HG02571 (cell line): Measurements from ENCODE around the gene PER2.

Source experiments
- ATAC-seq: cut with Tn5 transposase; IDR thresholded peaks from one replicate; pipeline ENCODE4 v1.9.1; 2021; ENCODE audit warnings: mild to moderate bottlenecking, moderate library complexity; ENCODE audit not compliant: unreplicated experiment

The PER2 gene

DNA sequence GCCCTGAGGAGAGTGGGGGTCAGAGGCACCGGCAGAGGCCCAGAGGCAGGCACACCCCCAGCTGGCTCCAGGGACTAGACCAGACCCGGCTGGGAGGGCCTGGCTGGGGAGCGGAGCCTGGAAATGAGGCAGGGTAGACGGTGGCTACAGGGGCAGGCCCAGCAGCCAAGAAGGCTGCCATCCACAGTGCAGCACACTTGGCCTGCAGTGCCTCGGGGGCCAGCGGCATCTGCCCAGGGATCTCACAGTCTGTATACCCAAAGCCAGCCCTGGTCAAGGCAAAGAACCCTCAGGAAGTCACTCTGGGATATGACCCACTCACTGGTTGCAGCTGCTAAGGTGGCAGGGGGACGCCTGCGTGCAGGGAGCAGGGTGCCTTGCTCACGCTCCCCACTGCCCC lies 17.8 kb downstream of the PER2 start:
- no peak for ATAC-seq

DNA sequence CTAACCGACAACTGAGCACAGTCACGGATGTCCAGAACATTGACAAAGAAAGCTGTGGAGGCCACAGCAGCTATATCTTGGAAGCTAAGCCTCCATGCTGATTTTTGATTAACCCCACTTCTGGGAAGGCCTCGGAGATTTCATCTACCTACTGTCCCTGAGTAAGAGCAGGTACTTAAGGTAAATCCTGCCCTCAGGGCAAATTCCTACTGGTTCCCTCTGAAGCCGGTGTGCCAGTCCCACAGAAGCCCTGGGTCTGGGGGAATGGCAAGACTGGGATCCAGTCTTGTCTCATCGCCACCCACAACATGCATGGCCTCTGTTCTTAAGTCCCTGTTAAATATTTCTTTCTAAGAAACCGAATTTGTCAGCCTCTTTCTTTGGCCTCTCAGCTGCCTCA lies 18.7 kb downstream of the PER2 start:
- ATAC-seq: no peak

DNA sequence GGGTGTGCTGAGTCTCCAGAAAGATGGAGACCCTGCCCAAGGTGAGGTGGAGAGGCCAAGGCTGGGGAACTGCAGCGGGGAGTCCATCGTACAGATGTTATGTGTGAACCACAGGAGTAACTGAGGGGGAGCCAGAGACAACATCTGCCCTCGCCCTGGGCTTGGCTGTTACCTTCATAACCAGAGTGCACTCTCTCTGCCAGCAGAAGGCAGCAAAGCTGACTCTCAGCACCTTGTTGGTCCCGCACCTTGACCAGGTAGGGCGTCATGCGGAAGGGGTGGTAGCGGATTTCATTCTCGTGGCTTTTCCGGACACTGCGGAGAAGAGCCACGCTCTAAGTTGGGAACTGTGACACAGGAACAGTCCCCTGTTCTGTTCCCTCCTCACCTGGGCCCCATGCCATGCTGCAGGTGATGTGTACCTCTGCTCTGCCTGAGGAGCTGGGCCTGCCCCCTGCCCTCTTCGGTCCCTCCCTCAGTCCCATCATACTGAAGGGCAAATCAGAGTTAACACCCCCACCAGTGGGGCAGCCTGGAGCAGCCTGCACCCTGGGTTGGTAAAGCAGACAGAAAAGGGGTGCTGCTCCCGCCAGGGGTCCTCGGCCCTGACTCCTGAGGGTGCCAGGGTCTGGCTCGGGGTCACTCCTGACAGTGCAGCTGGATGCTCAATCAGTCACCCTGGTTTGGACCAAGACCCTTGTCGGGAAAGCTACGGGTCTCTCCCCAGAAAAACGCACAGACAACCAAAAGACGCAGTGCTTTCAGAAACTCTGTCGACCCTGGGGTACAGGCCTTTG lies 20.3 kb downstream of the PER2 start:
- no peak for ATAC-seq

DNA sequence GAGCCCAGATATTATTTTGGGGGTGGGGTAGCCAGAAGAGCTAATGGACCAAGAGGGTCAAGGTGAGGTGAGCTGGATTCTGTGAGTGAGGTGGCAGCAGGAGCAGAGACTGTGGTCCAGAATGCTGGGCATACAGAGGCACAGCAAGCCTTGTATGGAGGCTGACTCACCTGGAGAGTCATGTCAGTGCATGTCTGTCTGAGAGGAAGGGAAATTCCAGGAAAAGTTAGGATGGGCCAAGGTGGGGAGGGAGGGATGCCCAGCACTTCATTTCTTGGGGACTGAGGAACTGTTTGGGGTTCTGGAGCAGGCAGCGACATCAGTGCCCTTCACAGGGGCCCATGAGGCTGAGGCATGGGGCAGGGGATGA lies 21.1 kb downstream of the PER2 start:
- ATAC-seq: no peak

DNA sequence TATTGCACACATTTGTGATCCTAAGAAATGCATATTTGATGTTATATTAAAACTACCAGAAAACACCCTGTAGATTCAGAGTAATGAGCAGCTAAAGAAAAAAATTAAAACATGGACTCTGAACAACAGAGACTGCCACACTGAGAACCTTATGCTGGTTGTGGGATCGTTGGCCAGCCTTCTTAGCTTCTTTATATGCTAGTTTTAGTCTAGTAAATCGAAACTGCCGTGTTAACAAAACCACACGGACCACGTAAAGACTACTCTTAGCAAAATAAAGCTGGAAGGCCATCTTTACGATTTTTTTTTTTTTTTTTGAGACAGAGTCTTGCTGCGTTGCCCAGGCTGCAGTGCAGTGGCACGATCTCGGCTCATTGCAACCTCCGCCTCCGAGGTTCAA lies 22.8 kb downstream of the PER2 start:
- no peak for ATAC-seq

DNA sequence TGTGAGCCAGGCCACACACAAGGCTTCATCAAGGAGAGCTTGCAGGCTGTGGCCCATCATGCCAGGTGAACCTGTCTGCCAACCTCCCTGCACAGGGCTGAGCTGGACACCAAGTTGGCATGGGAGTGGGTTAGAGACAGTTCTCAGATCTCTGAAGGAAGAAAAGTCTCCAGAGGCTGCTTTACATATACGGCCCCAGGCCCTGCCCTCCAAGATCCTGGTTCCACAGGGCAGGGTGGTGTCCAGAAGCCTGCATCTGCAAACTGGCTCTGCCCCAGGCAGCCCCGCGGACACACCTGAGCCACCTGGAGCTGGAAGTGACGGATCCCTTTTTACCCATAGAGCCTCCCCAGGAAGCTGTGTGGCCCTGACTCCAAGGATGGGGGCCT lies 24.3 kb downstream of the PER2 start:
- ATAC-seq: no peak

DNA sequence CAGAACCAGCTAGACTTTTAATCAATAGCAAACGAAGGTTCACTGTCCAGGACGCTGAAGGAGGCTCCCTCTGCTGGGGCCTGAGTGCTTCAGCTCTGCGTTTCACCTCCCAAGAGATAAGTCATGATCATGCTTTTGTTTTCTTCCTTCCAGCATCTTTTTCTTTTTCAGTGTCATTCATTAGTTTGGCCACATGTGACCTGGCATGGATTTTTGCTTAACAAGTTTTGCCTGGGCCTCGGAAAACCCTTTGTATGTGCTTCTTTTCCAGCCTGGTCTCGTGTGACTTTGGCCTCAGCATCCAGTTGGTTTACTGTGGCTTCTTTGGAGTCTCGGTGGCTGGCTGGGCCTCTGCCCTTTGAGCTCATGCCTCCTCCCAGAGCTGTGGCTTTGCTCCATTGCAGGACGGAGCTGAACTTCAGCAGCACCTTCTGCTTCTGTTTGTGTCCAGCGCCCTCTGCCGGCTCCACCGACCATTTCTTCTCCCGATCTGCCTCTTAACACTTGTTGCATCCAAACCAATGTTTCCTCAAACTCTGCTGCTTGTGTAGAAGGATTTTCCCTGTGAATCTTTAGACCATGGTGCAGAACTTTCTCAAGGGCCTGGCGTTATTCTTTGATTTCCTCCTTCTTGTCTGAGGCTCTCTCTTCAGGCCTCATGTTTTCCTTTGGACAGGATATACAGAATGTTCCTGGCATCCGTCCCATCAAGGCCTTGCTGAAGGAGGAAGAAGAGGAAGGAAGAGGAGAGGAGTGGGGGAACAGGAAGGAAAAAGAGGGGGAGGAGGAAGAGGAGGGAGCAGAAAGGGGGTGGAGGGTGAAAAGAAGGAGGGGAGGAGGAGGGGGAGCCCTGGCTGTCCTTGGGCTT lies 25.0 kb downstream of the PER2 start:
- ATAC-seq: no peak

DNA sequence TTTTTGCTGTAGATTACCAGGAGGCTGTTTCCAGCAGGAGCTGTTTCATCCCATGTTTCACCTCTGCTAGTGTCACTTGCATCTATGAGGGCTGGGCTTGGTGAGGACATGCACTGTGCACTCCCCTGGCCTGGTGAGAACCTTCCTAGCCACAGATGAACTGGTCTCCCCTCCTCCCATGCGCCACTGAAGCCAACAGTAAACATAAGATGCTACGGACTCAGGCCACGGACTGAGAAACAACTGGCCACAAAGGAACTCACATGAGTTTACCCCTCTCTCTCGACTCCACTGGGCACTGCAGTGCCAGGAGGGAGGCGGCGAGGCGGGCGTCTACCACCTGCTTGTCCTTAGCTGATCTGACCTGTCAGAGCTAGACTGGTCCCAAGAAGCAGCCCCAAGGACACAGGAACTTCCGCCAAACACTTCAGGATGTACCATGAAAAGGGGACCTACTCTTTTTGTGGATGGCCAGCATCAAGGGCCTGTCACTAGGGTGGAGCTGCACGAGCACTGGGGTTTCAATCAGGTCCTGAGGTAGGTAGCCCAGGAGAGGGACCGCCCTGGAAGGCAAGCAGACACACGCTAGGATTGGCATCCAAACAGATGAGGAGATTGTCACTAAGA lies 25.8 kb downstream of the PER2 start:
- no peak for ATAC-seq

DNA sequence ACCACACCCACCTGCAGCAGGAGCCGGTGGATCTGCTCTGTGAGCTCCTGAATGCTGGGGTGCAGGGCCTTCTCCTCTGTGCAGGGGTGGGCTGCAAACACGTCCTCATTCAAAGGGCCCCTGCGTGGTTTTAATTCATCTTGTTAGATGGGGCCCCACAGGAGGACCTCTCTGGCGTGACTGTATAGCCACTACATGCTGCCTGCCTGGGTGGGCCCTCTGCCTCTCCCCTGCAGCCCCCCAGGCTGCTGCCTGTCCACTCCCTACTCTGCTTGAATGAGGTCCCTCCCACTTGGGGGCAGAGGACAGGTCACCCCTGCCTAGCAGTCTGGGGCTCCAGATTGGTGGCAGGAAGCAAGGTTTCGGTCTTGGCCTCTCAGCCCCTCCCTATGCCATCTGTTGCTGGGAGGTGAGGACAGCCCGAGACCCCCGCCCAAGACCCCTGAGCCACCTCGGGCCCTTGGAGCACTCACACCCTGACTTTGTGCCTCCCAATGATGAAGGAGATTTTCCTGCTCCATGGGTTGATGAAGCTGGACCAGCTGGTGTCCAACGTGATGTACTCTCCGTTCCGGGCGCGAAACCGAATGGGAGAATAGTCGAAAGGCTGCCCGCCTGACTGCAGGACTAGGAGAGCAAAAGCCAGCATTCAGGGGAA lies 26.6 kb downstream of the PER2 start:
- ATAC-seq: no peak

DNA sequence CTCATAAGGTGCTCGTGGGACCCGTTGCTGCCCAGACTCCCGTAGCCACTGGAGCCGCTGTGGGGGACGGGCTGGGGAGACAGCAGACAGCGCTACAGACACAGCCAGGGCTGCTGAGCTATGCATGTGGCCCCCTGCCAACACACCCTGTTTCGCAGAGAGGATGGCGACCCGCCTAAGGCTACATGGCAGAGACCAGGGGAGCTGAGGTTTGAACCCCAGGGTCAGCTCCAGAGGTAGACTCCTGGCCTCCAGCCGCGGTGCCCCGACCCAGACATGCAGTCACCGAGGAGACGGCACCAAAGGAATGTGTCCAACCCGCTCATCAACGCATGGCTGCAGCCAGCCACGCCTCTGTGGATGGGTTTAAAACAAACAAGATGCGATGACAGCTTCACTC lies 27.5 kb downstream of the PER2 start:
- no peak for ATAC-seq

DNA sequence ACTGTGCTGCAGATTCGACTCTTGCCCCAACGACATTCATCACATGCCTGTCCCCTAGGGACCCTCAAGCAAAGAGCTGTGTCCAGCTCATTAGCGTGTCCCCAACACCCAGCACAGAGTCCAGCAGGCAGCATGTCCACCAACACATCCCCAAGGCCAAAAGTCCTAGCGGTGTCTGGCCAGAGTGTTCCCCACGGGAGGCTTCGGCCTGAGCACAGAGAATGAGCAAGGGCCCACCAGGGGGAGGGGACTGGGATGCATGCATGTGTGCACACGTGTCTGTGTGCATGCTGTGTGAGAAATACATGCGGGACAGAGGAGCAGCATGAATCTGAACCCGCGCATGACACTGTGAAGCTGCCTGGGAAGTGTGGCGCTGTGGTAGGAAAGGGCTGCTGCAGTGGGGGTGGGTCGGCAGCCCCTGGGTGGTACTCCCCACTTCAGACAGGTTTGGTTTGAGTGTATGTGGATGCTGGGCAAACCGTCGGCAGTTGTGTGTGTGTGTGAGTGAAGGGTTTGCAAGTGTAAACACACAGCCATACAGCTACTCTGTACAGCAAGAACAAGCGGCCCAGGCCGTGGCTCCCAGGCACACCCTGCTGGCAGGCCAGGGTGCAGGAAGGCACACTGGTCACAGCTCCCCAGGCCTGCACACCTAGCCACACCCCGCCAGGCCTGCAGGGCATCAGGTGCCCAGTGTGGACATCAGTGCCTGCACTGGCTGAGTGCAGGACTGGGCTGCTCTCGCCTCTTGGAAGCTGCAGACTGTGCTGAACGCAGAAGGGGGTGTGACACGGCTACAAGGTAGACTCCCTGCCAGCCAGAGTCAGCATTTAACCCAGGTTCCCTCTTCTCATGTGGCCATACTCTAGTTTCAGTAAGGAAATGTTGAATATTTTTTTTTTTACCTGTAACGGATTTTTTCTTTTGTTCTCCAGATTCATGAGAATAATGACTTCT lies 29.1 kb downstream of the PER2 start:
- ATAC-seq: no peak

DNA sequence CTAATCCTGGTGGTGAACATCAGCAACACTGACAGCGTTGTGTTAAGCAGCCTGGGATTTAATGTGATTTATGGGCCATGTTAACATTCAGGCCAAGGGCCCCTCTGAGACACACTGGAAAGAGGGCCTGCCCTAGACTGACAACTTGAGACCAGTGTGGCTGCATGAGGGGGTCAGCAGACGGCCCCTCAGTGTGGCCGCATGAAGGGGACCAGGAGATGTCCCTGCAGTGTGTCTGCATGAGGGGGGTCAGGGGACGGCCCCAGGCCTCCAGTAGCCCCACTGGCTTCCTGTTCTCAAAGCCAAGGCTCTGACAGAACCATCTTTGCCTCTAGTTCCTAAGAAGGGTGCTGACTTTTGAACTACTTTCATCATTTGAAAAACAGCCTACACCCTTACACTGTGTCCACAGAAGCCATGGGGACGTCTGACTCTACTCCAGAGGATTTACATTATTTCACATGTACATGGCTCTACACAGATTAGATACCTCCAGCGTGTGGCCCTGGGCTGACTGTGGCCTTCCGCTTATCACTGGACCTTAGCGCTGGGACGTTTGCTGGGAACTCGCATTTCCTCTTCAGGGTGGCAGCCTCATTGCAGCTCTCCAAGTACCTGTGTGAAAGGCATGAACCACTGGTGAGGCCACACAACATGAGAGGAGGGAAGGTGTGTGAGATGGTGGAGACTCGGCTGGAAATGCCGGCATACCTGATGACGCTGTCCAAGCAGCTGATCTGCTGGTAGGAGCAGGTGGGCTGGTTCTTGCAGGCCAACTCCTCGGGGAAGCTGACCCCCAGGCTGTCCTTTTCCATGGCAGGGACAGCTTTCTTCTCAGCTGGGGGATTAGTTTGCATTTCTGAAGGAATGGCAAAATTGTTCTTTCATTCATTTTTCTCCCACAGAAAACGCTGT lies 30.4 kb downstream of the PER2 start:
- no peak for ATAC-seq

DNA sequence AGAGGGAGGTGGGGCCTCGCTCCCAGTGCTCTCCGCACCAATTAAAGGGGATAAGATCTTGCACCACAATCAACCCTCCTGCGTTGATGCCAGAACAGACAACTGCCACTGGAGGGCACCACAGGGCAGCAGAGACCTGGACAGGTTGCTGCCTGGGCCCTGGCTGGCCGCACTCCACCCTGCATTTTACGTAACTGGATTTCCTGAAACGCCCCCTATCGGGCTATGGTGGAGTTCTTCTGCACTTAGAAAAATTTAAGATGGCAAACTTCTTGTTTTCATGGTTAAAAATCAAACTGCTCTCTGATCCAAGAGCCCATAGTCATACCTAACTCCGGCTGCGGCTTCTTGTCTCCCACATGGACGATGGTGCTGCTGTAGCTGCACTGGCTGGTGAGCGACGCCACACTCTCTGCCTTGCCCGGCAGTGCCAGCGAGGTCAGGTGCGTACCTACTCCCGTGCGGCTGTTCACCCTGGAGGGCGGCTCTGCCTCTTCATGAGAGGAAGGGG lies 31.8 kb downstream of the PER2 start:
- no peak for ATAC-seq

DNA sequence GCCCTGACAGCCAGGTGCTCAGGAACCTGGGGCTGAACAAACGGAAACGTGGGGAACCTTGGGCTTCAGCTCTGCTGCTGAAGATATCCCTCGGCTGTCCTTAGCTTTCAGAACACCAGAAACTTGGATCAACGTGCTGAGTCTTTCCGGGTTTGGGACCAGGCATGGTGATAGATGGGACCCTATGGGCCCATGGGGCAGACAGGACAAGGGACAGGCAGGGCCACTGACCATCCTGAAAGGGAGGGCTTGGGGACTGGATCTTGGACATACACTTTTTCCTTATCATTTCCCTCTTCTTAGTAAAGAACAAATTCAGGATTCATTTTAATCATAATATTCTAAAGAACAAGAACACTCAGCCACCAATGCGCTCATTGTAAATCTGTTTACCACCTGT lies 32.3 kb downstream of the PER2 start:
- no peak for ATAC-seq

DNA sequence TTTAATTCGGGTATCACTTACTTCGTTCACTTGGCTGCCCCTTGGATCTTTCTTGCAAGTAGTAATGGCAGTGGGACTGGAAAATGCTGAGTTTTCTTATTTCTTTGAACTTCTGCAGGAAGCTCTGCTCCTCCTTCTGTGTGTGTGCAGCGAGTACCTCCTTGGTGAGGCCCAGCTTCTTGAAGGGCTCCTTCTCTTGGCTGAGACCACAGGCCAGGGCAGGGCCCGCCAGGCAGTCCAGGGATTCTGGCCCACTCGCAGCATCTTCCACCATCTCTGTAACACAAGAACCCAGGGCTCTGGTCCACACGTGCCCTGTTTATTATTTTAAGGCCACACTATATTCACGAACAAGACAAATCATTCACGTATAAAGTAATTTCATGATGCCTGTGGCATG lies 32.8 kb downstream of the PER2 start:
- ATAC-seq: no peak

DNA sequence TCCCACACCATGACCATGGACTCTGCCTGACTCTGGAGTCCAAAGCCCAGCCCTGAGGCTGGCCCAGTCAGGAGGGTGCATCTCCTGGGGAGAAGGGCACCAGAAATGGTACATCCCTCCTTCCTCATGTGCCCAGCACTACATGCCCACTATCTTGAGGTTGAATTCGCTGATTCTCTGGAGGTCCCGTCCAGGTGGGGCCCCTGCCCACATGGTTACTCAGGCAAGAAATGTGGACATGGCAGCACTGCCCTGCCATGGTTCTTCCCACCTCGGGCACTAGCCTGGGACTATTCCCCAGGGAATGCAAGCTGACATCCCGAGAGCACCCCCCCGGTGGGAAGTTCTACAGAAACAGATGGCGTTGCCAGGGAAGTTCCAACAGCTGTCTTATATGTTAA lies 33.3 kb downstream of the PER2 start:
- ATAC-seq: no peak

DNA sequence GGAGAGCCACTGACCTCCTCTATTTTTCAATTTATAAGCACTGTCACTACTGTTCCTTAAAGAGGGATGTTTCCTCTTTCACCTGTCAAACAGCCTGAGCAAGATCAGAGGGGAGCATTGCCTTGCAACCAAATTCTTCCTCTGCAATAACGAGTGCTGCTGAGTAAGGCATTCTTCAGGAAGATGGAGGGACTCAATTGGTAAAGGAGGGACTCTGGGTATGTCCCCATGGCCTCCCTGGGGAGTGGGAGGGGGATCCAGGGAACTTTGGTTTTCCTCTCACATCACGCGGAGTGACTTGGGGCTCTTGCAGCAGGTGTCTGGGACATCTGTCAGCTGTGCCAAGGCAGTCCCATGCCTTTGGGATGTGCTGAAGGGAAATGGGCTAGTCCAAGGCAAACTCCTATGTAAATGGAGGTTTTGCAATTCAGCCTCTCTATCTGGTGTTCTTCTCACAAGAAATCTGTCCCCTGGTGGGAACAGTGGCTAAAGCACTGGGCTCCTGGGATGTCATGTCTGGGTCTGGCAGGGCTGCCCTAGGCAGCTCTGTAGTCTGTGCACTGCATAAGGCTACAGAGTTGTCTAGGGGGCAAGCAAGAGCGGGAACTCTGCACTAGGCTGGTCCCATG lies 34.2 kb downstream of the PER2 start:
- ATAC-seq: no peak

DNA sequence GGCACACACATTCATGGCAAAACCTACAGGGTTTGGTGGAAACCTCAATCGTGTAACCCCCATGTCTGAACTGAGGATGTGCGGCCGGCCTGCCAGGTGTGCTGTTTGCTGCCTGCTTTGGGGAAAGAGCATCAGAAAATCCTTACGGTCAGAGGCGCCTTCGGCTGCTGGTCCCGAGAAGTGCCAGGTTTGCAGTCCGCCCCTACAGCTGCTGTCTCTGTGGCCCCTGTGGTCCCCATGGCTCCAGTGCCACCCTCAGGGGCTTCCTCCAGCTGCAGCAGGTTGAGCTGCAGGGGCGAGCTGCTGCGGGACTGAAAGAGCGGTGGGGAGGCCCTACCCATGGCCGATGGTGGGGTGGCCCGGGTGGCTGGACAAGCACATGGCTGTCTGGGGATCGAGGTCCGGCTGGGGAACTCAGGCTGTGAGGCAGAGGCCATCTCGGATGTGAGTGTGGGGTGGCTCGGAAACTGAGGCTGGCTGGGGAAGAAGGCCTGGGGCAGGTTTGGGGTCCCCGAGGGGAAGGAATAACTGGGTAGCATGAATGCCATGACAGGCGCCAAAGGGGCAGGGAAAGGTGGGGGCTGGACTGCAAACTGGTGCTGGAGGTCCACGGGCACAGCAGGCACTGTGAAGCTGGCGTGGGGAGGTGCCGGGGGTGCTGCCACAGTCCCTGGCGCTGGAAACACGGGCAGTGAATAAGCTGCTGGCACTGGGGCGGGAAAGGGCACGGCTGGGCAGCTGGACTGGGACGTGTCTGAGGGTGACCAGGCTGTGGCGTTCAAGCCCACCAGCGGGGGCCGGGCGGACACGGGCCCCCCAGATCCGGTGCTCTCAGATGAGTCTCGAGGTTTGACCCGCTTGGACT lies 35.4 kb downstream of the PER2 start:
- no peak for ATAC-seq
